ENCODE measurements around the gene PSORS1C1. TPM values are rescaled to one million over a fixed set of nuclear protein-coding genes. Genes with fewer than 3 reads are reported as not detected.

PSORS1C1 gene
- total and polyA plus RNA-seq, 4 donors: 1.6 to 6.8 (median 3.6) TPM

DNA sequence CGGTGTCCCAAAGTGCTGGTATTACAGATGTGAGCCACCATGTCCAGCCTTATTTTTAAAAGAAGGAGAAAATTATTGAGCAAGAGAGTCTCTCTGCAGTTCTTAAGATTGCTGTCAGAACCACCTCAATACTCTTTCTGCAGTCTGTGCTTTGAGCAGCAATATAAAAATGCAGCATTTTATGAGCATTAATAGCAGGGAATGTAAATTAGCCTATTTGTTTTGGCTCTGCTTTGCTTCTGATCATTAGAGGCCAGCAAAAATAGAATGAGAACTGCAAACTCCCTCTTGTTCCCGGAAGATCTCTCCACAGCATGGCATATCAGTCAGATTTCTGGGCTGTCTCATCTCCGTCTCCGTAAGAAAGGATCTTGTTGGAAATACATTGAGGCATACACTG lies 38.0 kb upstream of the PSORS1C1 start:
- no peak overlapping the region for H3K4me3 ChIP-seq (ENCODE audit: low read length in 2 of 2)
- no peaks in the 10 kb centered on the region for H3K9me3 ChIP-seq (ENCODE audit: control insufficient read depth, low read length)
- DNase-seq: no peak
- H3K27me3 ChIP-seq (ENCODE audit: control insufficient read depth in 1 of 2, insufficient read depth in 2 of 2, low read length in 1 of 2): no peaks in the 10 kb centered on the region
- no peak overlapping the region for H3K27ac ChIP-seq (ENCODE audit: low read depth in 1 of 2, low read length in 2 of 2)
- intact Hi-C loops (cut with DNase I): loop anchor here (5.0 kb wide), 2 partner anchors 159 to 249 kb away; no protein-coding TSS in a partner anchor
- no peaks in the 10 kb centered on the region for H3K36me3 ChIP-seq (ENCODE audit: control insufficient read depth in 1 of 2, insufficient read depth in 2 of 2, low read length in 1 of 2)
- no peak for ATAC-seq (ENCODE audit: low FRiP score)
- 66 to 69% methylated on average over 4 of the region's 4 CpGs for WGBS, 2 donors
- no peaks in the 10 kb centered on the region for H3K4me1 ChIP-seq (ENCODE audit: control insufficient read depth in 1 of 2, insufficient read depth in 2 of 2, low read length in 2 of 2)

DNA sequence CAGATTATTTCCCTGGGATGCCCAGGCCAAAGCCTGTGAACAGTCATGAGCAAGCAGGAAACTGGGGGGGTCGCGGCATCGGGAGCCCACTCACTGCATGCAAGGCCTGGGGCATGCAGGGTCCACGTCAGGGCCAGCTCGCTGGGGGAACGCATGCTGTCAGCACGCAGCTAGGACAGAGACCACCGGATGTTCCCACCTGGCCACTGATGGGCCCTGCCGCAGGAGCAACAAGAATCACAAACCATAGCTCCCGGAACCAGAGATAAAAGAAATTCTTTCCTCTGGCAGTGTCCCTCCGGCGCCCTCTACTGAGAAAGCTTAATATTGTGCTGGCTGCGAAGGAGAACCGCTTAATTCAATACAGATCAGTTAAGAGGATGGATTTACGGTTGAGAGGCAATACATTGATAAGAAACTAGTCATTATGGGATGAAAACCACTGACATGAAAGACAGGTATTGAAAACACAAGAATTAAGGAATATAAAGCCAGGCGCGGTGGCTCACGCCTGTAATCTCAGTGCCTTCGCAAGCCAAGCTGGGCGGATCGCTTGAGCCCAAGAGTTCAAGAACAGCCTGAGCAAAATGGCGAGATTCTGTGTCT lies 34.8 kb upstream of the PSORS1C1 start:
- no peak overlapping the region for H3K27ac ChIP-seq (ENCODE audit: low read depth in 1 of 2, low read length in 2 of 2)
- H3K9me3 ChIP-seq (ENCODE audit: control insufficient read depth, low read length): no peaks in the 10 kb centered on the region
- intact Hi-C loops (cut with DNase I): loop anchor here (5.0 to 10.0 kb wide), 3 partner anchors 162 to 335 kb away; partner anchors contain the start of genes FLOT1 (in 1 of the 2) and IER3 (in 1 of the 2)
- peak in 1 of 2 donors; percentile 65 for DNase-seq
- ATAC-seq (ENCODE audit: low FRiP score): peak; percentile 75
- H3K36me3 ChIP-seq (ENCODE audit: control insufficient read depth in 1 of 2, insufficient read depth in 2 of 2, low read length in 1 of 2): no peaks in the 10 kb centered on the region
- no peak overlapping the region for H3K4me3 ChIP-seq (ENCODE audit: low read length in 2 of 2)
- H3K27me3 ChIP-seq (ENCODE audit: control insufficient read depth in 1 of 2, insufficient read depth in 2 of 2, low read length in 1 of 2): no peaks in the 10 kb centered on the region
- 19 to 21% methylated on average over 22 of the region's 22 CpGs for WGBS, 2 donors
- H3K4me1 ChIP-seq (ENCODE audit: control insufficient read depth in 1 of 2, insufficient read depth in 2 of 2, low read length in 2 of 2): no peaks in the 10 kb centered on the region

DNA sequence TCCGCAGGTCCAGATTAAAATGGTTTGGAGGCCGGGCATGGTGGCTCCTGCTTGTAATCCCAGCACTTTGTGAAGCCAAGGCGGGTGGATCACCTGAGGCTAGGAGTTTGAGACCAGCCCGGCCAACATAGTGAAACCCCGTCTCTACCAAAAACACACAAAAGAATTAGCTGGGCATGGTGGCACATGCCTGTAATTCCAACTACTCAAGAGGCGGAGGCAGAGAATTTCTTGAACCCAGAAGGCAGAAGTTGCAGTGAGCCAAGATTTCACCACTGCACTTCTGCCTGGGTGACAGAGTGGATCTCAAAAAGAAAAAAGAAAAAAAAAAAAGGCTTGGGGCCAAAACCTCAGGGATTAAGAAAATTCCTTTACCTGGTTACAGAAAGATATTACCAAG lies 32.7 kb upstream of the PSORS1C1 start:
- Histone ChIP-seq H3K36me3 (ENCODE audit: control insufficient read depth in 1 of 2, insufficient read depth in 2 of 2, low read length in 1 of 2) (no peaks in the 10 kb centered on the region), H3K4me1 (ENCODE audit: control insufficient read depth in 1 of 2, insufficient read depth in 2 of 2, low read length in 2 of 2) (no peaks in the 10 kb centered on the region), H3K9me3 (ENCODE audit: control insufficient read depth, low read length) (no peaks in the 10 kb centered on the region), H3K4me3 (ENCODE audit: low read length in 2 of 2) (no peak overlapping the region), H3K27ac (ENCODE audit: low read depth in 1 of 2, low read length in 2 of 2) (no peak overlapping the region), H3K27me3 (ENCODE audit: control insufficient read depth in 1 of 2, insufficient read depth in 2 of 2, low read length in 1 of 2) (no peaks in the 10 kb centered on the region)
- WGBS, 2 donors: 80 to 81% methylated on average over 6 of the region's 6 CpGs
- ATAC-seq (ENCODE audit: low FRiP score): no peak
- DNase-seq: no peak
- intact Hi-C loops (cut with DNase I): loop anchor here in 1 of 2 donors (10.0 kb wide), 1 partner anchor 337 kb away; the partner anchor contains the start of genes FLOT1 and IER3

DNA sequence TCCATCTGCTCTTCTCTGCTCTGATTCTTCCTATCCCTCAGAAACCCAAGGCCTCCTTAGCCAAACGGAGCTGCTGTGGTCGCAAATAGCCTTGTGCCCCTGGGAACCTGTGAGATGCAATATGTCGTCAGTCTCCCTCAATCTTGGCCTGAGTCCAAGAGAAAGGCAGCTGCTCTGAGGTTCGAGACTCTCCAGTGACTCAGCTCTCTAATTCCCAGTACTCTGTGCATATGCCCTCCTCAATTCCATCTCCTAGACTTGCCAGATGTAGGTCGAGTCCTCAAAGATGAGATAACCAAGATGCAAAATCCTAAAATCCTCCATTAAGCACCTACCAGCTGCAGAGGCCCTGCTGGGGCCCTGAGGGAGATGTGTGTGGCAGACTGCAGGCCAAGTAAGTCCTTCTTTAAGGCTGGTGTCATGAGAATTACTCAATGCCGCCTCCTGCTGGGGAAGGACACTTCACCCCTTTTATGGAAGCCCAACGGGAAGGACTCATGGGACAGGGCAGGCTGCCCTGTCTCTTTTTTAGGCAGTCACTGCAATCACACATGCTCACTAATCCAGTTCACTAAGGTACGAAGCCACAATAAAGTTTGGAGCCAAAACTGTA lies 30.8 kb upstream of the PSORS1C1 start:
- Histone ChIP-seq H3K27ac (ENCODE audit: low read depth in 1 of 2, low read length in 2 of 2) (no peak overlapping the region), H3K4me3 (ENCODE audit: low read length in 2 of 2) (no peak overlapping the region), H3K36me3 (ENCODE audit: control insufficient read depth in 1 of 2, insufficient read depth in 2 of 2, low read length in 1 of 2) (no peaks in the 10 kb centered on the region), H3K27me3 (ENCODE audit: control insufficient read depth in 1 of 2, insufficient read depth in 2 of 2, low read length in 1 of 2) (no peaks in the 10 kb centered on the region), H3K9me3 (ENCODE audit: control insufficient read depth, low read length) (no peaks in the 10 kb centered on the region), H3K4me1 (ENCODE audit: control insufficient read depth in 1 of 2, insufficient read depth in 2 of 2, low read length in 2 of 2) (no peaks in the 10 kb centered on the region)
- 34 to 36% methylated on average over 8 of the region's 8 CpGs for WGBS, 2 donors
- ATAC-seq (ENCODE audit: low FRiP score): peak; percentile 40
- DNase-seq: peak in 1 of 2 donors; percentile 57
- intact Hi-C loops (cut with DNase I): loop anchor here in 1 of 2 donors (10.0 kb wide), 1 partner anchor 339 kb away; the partner anchor contains the start of genes FLOT1 and IER3

DNA sequence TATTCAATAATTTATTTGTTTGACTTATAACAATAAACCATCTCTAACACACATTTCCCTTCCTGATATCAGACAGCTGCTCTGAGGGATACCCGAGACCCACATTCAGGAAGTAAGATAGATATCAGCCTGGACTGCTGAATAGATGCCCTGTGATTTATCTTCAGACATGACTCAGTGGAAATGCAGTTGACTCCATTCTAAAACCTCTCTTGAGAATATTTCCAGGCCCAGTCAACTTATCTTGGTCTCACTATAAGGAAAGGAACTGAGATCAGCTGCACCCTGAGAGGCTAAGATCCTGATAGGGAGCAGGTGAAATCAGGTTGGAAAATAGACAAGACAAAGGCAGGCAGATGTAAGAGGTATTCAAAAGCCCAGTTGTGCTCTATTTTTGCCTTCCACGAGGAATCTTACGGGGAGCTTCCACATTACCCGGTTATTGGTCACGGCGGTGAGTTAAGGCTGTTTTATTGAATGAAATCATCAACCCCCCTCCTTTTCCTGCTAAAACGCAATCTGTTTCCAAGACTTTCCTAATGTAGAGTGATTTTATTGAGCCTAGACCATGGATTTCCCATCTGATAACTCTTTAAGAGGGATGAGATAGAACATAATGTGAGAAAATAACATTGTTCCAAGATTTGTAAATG lies 27.7 kb upstream of the PSORS1C1 start:
- DNase-seq (no peak), ATAC-seq (ENCODE audit: low FRiP score) (no peak)
- intact Hi-C loops (cut with DNase I): loop anchor here (5.0 to 10.0 kb wide), 3 partner anchors 170 to 342 kb away; partner anchors contain the start of genes FLOT1 (in 1 of the 2) and IER3 (in 1 of the 2)
- Histone ChIP-seq H3K4me1 (ENCODE audit: control insufficient read depth in 1 of 2, insufficient read depth in 2 of 2, low read length in 2 of 2) (no peaks in the 10 kb centered on the region), H3K27me3 (ENCODE audit: control insufficient read depth in 1 of 2, insufficient read depth in 2 of 2, low read length in 1 of 2) (no peaks in the 10 kb centered on the region), H3K9me3 (ENCODE audit: control insufficient read depth, low read length) (no peaks in the 10 kb centered on the region), H3K36me3 (ENCODE audit: control insufficient read depth in 1 of 2, insufficient read depth in 2 of 2, low read length in 1 of 2) (no peaks in the 10 kb centered on the region), H3K4me3 (ENCODE audit: low read length in 2 of 2) (no peak overlapping the region), H3K27ac (ENCODE audit: low read depth in 1 of 2, low read length in 2 of 2) (no peak overlapping the region)
- 20 to 24% methylated on average over 7 of the region's 7 CpGs for WGBS, 2 donors

DNA sequence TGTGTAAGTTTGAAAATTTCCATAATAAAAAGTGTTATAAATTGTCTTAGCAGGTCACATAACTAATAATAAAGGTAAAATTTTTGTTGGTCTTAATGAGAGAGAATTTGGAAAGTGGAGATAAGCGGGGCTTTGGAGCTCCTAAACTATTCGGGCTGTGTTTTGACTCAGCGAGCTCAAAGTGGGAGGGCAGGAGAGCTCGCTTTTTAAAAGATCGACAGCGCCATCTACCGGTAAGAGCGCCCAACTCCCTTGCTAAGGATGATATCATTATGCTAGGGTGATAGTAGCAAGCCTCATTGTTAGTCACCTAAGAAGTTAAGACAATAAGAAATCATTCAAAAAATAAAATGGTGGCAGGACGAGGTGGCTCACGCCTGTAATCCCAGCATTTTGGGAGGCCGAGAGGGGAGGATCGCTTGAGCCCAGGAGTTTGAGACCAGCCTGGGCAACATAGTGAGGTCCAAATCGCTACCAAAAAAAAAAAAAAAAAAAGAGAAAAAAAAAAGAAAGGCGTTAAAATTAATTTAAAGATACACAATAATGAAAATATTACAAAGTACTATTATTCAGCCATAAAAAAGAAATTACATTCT lies 27.0 kb upstream of the PSORS1C1 start:
- intact Hi-C loops (cut with DNase I): loop anchor here (5.0 to 10.0 kb wide), 3 partner anchors 170 to 343 kb away; partner anchors contain the start of genes FLOT1 (in 1 of the 2) and IER3 (in 1 of the 2)
- Histone ChIP-seq H3K27ac (ENCODE audit: low read depth in 1 of 2, low read length in 2 of 2) (no peak overlapping the region), H3K9me3 (ENCODE audit: control insufficient read depth, low read length) (no peaks in the 10 kb centered on the region), H3K27me3 (ENCODE audit: control insufficient read depth in 1 of 2, insufficient read depth in 2 of 2, low read length in 1 of 2) (no peaks in the 10 kb centered on the region), H3K4me1 (ENCODE audit: control insufficient read depth in 1 of 2, insufficient read depth in 2 of 2, low read length in 2 of 2) (no peaks in the 10 kb centered on the region), H3K4me3 (ENCODE audit: low read length in 2 of 2) (no peak overlapping the region), H3K36me3 (ENCODE audit: control insufficient read depth in 1 of 2, insufficient read depth in 2 of 2, low read length in 1 of 2) (no peaks in the 10 kb centered on the region)
- WGBS, 2 donors: 8 to 9% methylated on average over 14 of the region's 14 CpGs
- peak; percentile 92 for ATAC-seq (ENCODE audit: low FRiP score)
- DNase-seq: peak; percentile 91 to 95

DNA sequence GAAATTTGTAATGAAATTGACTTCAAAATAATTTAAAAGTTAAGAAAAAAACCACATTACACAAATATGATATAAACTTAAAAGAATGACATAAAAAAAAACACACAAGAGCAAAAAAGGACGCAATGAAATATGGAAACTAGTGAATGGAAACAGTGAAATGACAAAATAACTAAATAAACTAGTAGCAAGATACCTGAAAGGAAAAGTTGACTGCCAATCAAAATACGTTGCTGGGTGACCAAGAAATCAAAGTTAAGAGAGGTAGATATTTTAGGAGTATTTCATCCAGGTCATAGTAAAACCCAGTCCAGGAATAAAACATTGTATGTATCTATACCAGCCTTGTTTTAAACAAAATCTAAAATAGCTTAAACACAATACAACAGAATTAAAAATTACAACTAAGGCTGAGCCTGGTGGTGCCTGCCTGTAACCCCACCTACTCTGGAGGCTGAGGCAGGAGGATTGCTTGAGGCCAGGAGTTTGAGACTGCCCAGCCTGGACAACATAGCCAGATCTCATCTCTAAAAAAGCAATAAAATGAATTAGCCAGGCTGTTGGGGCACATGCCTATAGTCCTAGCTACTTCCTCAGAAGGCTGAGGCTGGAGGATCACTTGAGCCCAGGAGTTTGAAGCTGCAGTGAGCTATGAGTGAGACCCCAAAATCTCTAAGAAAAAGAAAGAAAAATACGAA lies 24.2 kb upstream of the PSORS1C1 start:
- Histone ChIP-seq H3K4me3 (ENCODE audit: low read length in 2 of 2) (no peak overlapping the region), H3K4me1 (ENCODE audit: control insufficient read depth in 1 of 2, insufficient read depth in 2 of 2, low read length in 2 of 2) (no peaks in the 10 kb centered on the region), H3K36me3 (ENCODE audit: control insufficient read depth in 1 of 2, insufficient read depth in 2 of 2, low read length in 1 of 2) (no peaks in the 10 kb centered on the region), H3K27me3 (ENCODE audit: control insufficient read depth in 1 of 2, insufficient read depth in 2 of 2, low read length in 1 of 2) (no peaks in the 10 kb centered on the region), H3K9me3 (ENCODE audit: control insufficient read depth, low read length) (no peaks in the 10 kb centered on the region), H3K27ac (ENCODE audit: low read depth in 1 of 2, low read length in 2 of 2) (no peak overlapping the region)
- DNase-seq (no peak), ATAC-seq (ENCODE audit: low FRiP score) (no peak)
- intact Hi-C loops (cut with DNase I): no loop called here
- WGBS, 2 donors: 88 to 90% methylated on average over 3 of the region's 3 CpGs

DNA sequence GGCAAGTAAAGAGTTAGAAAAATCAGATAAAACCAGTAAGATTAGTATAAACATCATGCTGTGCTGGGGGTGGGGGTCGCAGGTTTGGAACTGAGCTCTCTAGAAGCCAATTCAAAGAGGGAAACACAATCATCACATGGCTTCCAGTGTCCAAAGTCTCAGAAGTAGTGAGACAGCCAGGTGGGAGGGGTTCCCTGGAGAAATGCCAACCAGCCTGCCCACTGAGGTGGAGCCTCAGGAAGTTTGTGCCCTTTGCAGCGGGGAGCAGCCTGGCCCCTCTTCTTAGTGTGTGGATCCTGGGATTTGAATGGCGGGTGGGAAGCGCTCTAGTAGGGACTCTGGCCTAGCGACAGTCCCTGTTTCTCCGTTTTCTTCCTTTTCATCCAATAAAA lies 23.6 kb upstream of the PSORS1C1 start:
- H3K27ac ChIP-seq (ENCODE audit: low read depth in 1 of 2, low read length in 2 of 2): no peak overlapping the region
- ATAC-seq (ENCODE audit: low FRiP score) (no peak), DNase-seq (no peak)
- intact Hi-C loops (cut with DNase I): no loop called here
- H3K4me3 ChIP-seq (ENCODE audit: low read length in 2 of 2): no peak overlapping the region
- 95% methylated on average over 6 of the region's 6 CpGs for WGBS, 2 donors
- H3K4me1 ChIP-seq (ENCODE audit: control insufficient read depth in 1 of 2, insufficient read depth in 2 of 2, low read length in 2 of 2): no peaks in the 10 kb centered on the region
- no peaks in the 10 kb centered on the region for H3K9me3 ChIP-seq (ENCODE audit: control insufficient read depth, low read length)
- H3K36me3 ChIP-seq (ENCODE audit: control insufficient read depth in 1 of 2, insufficient read depth in 2 of 2, low read length in 1 of 2): no peaks in the 10 kb centered on the region
- no peaks in the 10 kb centered on the region for H3K27me3 ChIP-seq (ENCODE audit: control insufficient read depth in 1 of 2, insufficient read depth in 2 of 2, low read length in 1 of 2)
